Transverse colon (tissue), 4 donors: ENCODE results near the gene COL23A1. TPM values are rescaled to one million over a fixed set of nuclear protein-coding genes. Genes with fewer than 3 reads are reported as not detected.

Experiments used
- DNase-seq: peaks from one replicate; pipeline ENCODE4 v3.0.0-alpha.2; 2019
- H3K27ac ChIP-seq, 4 donors: fragments of 200-600 bp; sonication (generic); 2 replicates each; pipeline ENCODE4 v1.5.1; 2016 to 2018; ENCODE audit warnings: inconsistent platforms in 4 of 4
- H3K27me3 ChIP-seq: fragments of 200-600 bp; sonication (generic); 2 replicates; pipeline ENCODE4 v1.5.1; 2017; ENCODE audit warnings: inconsistent platforms
- H3K36me3 ChIP-seq, 4 donors: fragments of 200-600 bp; sonication (generic); 2 replicates each; pipeline ENCODE4 v1.5.1; 2017 to 2019; ENCODE audit warnings: inconsistent platforms in 4 of 4
- H3K4me1 ChIP-seq, 4 donors: fragments of 200-600 bp; sonication (generic); 2 replicates each; pipeline ENCODE4 v1.5.1; 2017 to 2020; ENCODE audit warnings: inconsistent platforms in 4 of 4
- H3K4me3 ChIP-seq, 4 donors: fragments of 200-600 bp; sonication (generic); 1 replicate in 1 of 4; 2 replicates in 3 of 4; pipeline versions ENCODE4 v1.5.1 to v1.6.1; 2017 to 2019; ENCODE audit warnings: inconsistent platforms in 4 of 4
- H3K9me3 ChIP-seq, 2 donors: fragments of 200-600 bp; sonication (generic); 2 replicates each; pipeline ENCODE4 v1.5.1; 2017 to 2019; ENCODE audit warnings: inconsistent platforms in 2 of 2
- EP300 ChIP-seq: sonication (generic); formaldehyde crosslinking; IDR thresholded peaks from one replicate; pipeline ENCODE4 v1.6.1; 2017; ENCODE audit warnings: antibody characterized with exemption, low read depth
- POLR2A ChIP-seq: fragments of 450-650 bp; IDR thresholded peaks from one replicate; pipeline ENCODE4 v1.6.1; 2016; ENCODE audit warnings: antibody characterized with exemption, mild to moderate bottlenecking, moderate library complexity
- POLR2AphosphoS5 ChIP-seq, 3 donors: sonication (generic); formaldehyde crosslinking; IDR thresholded peaks; one replicate each; pipeline ENCODE4 v1.6.1; 2016; ENCODE audit warnings: antibody characterized with exemption in 3 of 3
- WGBS, 2 donors: methylation state at CpG; one replicate each; pipeline ENCODE4 v1.1.5; 2018; ENCODE audit warnings: low coverage in 1 of 2; 5-methylcytosine and 5-hydroxymethylcytosine counted together
- in situ Hi-C, 4 donors: fragments of 200-750 bp; cut with MboI; loops; one replicate each; pipeline versions ENCODE4 v1.15.0 to v1.15.1; 2017; ENCODE audit warnings: low sequenced_read_pairs in 3 of 4, low pct_ligation_motif_present in 1 of 4, low pct_unique_long_range_greater_than_20kb in 1 of 4
- intact Hi-C: fragments of 100-400 bp; cut with DNase I; formaldehyde crosslinking; loops from one replicate; pipeline ENCODE4 v1.15.1; 2023; ENCODE audit warnings: low total_unique reads
- total RNA-seq, 4 donors: library from RNA; depleted of rRNA; stranded (reverse); fragments of >200 nt; gene quantifications; one replicate each; pipeline ENCODE4 v1.1.0, GENCODE V29; 2016
- TF ChIP-seq, protein P1 (sequence below), 5 experiments: fragments of 200-600 bp in 3 of 5; fragments of 450-650 bp in 2 of 5; sonication (generic) in 3 of 5; IDR thresholded peaks; 1 replicate in 2 of 5; 2 replicates in 3 of 5; pipeline ENCODE4 v1.5.1; 2016 to 2017; ENCODE audit warnings: antibody characterized with exemption in 5 of 5, inconsistent platforms in 3 of 5, mild to moderate bottlenecking in 2 of 5, moderate library complexity in 1 of 5

The COL23A1 gene
- total RNA-seq, 4 donors from 2014 or later, result 0.14 to 2.2 (median 1.4) TPM; not detected in 1

DNA sequence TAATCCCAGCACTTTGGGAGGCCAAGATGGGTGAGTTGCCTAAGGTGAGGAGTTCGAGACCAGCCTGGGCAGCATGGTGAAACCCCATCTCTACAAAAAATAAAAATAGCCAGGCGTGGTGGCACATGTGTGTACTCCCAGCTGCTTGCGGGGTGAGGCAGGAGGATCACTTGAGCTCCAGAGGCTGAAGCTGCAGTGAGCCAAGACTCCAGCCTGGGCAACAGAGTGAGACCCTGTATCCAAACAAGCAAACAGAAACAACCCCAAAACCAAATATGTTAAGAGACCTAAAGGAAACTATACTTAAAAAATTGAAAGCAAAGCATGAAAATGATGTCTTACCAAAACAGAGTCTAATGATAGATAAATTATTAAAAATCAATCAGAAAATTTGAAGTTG is 373.4 kb downstream of the COL23A1 start:
- Histone ChIP-seq H3K36me3 (peaks cover 0 to 22% (median 6%) of the 10 kb centered on the region in 4 donors), H3K27ac (peak overlapping the region; percentile 99), H3K4me1 (peaks cover 22 to 60% (median 50%) of the 10 kb centered on the region in 4 donors), H3K9me3 (no peaks in the 10 kb centered on the region), H3K4me3 (no peak overlapping the region), H3K27me3 (no peaks in the 10 kb centered on the region)
- WGBS, 2 donors, result 49 to 70% methylated on average over 2 to 3 of the region's 3 CpGs
- TF ChIP-seq POLR2A (no peak), EP300 (no peak)
- intact Hi-C loops, result loop anchor here (10.0 kb wide), 1 partner anchor 802 kb away; no protein-coding TSS in a partner anchor
- in situ Hi-C loops, result no loop called here
- DNase-seq, result no peak

DNA sequence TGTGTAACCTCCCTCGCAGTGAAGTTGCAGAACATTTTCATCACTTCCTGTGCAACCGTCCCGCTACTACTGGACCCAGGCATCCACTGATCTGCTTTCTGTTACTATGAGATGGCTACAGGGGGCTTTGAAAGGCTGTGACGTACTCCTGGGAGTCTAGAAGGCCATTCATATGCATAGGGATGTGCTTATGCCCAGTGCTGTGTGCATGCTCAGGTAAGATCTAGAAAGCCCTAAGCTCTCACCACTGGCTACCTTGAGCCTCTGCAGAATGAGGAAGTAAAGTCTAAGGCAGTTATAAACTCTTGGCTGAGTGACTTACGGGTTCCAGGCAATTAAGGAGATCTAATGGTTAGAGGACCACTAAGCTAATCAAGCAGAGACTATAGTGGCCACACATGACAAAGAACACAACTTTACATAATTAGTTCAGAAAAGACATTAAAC is 374.1 kb downstream of the COL23A1 start:
- Histone ChIP-seq H3K27ac (peak overlapping the region; percentile 99), H3K36me3 (peaks cover 0 to 28% (median 12%) of the 10 kb centered on the region in 4 donors)
- 40 to 43% methylated on average over 1 to 5 of the region's 5 CpGs for WGBS, 2 donors

DNA sequence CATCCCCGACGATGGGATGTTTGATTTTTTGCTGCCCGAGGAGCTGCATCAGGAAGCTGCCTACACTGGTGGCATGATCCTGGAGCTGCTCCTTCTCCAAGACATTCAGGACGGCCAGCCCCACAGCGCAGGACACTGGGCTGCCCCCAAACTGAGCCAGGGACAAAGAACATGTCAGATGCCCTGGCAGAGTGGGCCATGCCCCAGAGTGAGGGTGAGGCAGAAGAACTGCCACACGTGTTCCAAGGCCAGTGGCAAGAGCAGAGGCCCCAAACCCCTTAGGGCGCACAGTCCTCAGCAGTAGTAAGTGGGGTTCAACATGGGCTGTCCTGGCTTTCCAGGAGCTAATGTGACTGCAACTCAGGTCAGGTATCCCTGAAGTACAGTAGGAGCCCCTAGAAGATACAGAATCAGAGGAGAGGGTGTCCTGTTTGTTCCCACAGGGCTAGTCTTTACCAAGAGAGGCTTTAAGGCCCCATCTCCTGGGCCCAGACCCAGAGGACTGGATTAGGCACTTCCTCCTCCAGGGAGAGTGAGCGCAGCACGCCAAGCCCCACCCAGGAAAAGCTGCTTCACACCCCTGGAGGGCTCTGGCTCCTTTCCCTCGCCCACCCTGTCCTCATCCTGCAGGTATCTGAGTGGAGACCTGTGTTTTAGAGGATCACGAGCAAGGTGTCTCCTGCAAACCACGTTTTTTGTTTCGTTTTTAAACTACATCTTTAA is 374.8 kb downstream of the COL23A1 start:
- no peak for TF ChIP-seq EP300
- TF ChIP-seq, protein P1, sequence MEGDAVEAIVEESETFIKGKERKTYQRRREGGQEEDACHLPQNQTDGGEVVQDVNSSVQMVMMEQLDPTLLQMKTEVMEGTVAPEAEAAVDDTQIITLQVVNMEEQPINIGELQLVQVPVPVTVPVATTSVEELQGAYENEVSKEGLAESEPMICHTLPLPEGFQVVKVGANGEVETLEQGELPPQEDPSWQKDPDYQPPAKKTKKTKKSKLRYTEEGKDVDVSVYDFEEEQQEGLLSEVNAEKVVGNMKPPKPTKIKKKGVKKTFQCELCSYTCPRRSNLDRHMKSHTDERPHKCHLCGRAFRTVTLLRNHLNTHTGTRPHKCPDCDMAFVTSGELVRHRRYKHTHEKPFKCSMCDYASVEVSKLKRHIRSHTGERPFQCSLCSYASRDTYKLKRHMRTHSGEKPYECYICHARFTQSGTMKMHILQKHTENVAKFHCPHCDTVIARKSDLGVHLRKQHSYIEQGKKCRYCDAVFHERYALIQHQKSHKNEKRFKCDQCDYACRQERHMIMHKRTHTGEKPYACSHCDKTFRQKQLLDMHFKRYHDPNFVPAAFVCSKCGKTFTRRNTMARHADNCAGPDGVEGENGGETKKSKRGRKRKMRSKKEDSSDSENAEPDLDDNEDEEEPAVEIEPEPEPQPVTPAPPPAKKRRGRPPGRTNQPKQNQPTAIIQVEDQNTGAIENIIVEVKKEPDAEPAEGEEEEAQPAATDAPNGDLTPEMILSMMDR (IDR thresholded peaks at IDR 0.05), result no peak
- peak in 1 of 3 donors; percentile 45 for TF ChIP-seq POLR2AphosphoS5 (IDR thresholded peaks at IDR 0.05)
- peak; percentile 53 for TF ChIP-seq POLR2A
- in situ Hi-C loops (no loop called here), intact Hi-C loops (loop anchor here (10.0 kb wide), 1 partner anchor 801 kb away; no protein-coding TSS in a partner anchor)
- WGBS, 2 donors, result 55 to 57% methylated on average over 4 to 13 of the region's 13 CpGs
- H3K4me1 ChIP-seq, result peaks cover 22 to 64% (median 53%) of the 10 kb centered on the region in 4 donors
- H3K27ac ChIP-seq, result peak overlapping the region; percentile 99
- no peak overlapping the region for H3K4me3 ChIP-seq
- H3K27me3 ChIP-seq, result no peaks in the 10 kb centered on the region
- peaks cover 0 to 34% (median 15%) of the 10 kb centered on the region in 4 donors for H3K36me3 ChIP-seq
- DNase-seq, result peak; percentile 71
- no peaks in the 10 kb centered on the region for H3K9me3 ChIP-seq

More for the DNA sequence above, 374.1 kb downstream of the COL23A1 start:
- Histone ChIP-seq H3K4me3 (no peak overlapping the region), H3K27me3 (no peaks in the 10 kb centered on the region), H3K4me1 (peaks cover 22 to 64% (median 52%) of the 10 kb centered on the region in 4 donors), H3K9me3 (no peaks in the 10 kb centered on the region)
- intact Hi-C loops, result loop anchor here (10.0 kb wide), 1 partner anchor 801 kb away; no protein-coding TSS in a partner anchor
- no peak for TF ChIP-seq POLR2AphosphoS5 (IDR thresholded peaks at IDR 0.05)
- TF ChIP-seq, protein P1 (IDR thresholded peaks at IDR 0.05), result no peak
- no peak for TF ChIP-seq POLR2A
- no peak for TF ChIP-seq EP300
- in situ Hi-C loops, result no loop called here
- DNase-seq, result peak; percentile 41

DNA sequence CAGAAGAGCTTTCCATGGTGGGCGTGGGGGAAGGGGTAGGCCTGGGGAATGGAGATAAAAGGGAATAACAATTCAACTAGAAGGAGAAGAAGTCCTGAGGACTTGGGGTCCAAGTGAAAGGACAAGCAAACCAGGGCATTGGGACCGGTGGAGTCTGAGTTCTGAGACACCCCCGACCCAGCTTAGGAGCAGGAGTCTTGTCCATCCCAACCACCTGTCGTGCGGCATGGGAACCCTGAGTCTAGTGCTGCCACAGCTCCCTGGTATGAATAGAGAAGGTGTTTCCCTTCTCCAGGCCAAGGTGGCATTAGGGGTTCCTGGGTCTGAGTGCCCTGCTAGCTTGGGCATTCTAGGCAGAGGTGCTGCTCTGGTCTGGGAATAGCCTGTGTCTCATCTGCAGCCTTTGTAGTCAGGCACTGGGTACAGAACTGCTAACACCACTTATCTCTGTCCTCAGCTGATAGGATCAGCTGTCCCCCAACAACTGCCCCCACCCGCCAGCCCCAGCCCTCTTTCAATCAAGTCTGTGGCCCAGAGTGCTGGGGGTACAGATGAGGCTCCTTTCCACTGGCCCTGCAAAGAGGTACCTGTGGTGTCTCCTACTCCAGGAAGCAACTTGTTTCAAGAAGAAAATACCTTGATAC is 375.9 kb downstream of the COL23A1 start:
- no peak for DNase-seq

More for the DNA sequence above, 375.9 kb downstream of the COL23A1 start:
- Histone ChIP-seq H3K36me3 (peaks cover 0 to 45% (median 21%) of the 10 kb centered on the region in 4 donors), H3K4me3 (no peak overlapping the region), H3K27me3 (no peaks in the 10 kb centered on the region), H3K27ac (peak overlapping the region; percentile 99), H3K4me1 (peaks cover 27 to 74% (median 57%) of the 10 kb centered on the region in 4 donors), H3K9me3 (no peaks in the 10 kb centered on the region)
- 65 to 88% methylated on average over 3 to 6 of the region's 6 CpGs for WGBS, 2 donors
- intact Hi-C loops, result loop anchor here (10.0 kb wide), 1 partner anchor 799 kb away; no protein-coding TSS in a partner anchor
- in situ Hi-C loops, result no loop called here
- TF ChIP-seq, protein P1 (IDR thresholded peaks at IDR 0.05), result no peak
